HG03520 (cell line): ENCODE data around the gene GNAQ.

Experiments used
- ATAC-seq: cut with Tn5 transposase; IDR thresholded peaks from one replicate; pipeline ENCODE4 v1.9.1; 2021; ENCODE audit warnings: mild to moderate bottlenecking, moderate library complexity; ENCODE audit not compliant: unreplicated experiment

The GNAQ gene

GRCh38 chr9:77820293-77820954 lies 211.2 kb downstream of the GNAQ start:
- no peak for ATAC-seq

- ATAC-seq: no peak
Observed at GRCh38 chr9:77819657-77820056, 212.0 kb downstream of the GNAQ start.

GRCh38 chr9:77817590-77818311 lies 213.9 kb downstream of the GNAQ start:
- no peak for ATAC-seq

- ATAC-seq: no peak
Observed at GRCh38 chr9:77816641-77817341, 214.8 kb downstream of the GNAQ start.

- ATAC-seq: no peak
Observed at GRCh38 chr9:77815260-77815659, 216.4 kb downstream of the GNAQ start.

GRCh38 chr9:77811832-77812231 lies 219.8 kb downstream of the GNAQ start:
- ATAC-seq: no peak

- no peak for ATAC-seq
Observed at GRCh38 chr9:77810637-77811119, 220.9 kb downstream of the GNAQ start.

- ATAC-seq: no peak
Observed at GRCh38 chr9:77810047-77810446, 221.6 kb downstream of the GNAQ start.

- no peak for ATAC-seq
Observed at GRCh38 chr9:77809552-77809951, 222.1 kb downstream of the GNAQ start.

GRCh38 chr9:77808751-77809081 lies 222.9 kb downstream of the GNAQ start:
- ATAC-seq: no peak

GRCh38 chr9:77807846-77808750 lies 223.5 kb downstream of the GNAQ start:
- ATAC-seq: no peak

GRCh38 chr9:77807281-77807683 lies 224.3 kb downstream of the GNAQ start:
- ATAC-seq: no peak

GRCh38 chr9:77806741-77807140 lies 224.9 kb downstream of the GNAQ start:
- no peak for ATAC-seq

- no peak for ATAC-seq
Observed at GRCh38 chr9:77805810-77806209, 225.8 kb downstream of the GNAQ start.

- no peak for ATAC-seq
Observed at GRCh38 chr9:77803423-77803822, 228.2 kb downstream of the GNAQ start.

- ATAC-seq: no peak
Observed at GRCh38 chr9:77802515-77803293, 228.9 kb downstream of the GNAQ start.

- no peak for ATAC-seq
Observed at GRCh38 chr9:77802064-77802463, 229.5 kb downstream of the GNAQ start.

GRCh38 chr9:77800924-77801551 lies 230.6 kb downstream of the GNAQ start:
- no peak for ATAC-seq

- no peak for ATAC-seq
Observed at GRCh38 chr9:77798140-77798539, 233.5 kb downstream of the GNAQ start.

GRCh38 chr9:77794985-77795384 lies 236.6 kb downstream of the GNAQ start:
- no peak for ATAC-seq
